Testis (tissue), 2 donors: ENCODE data around the gene CD63.

ENCODE experiments used
- CTCF ChIP-seq, 3 experiments: fragments of 450-650 bp in 2 of 3; fragments of 200-600 bp in 1 of 3; sonication (generic) in 1 of 3; IDR thresholded peaks; one replicate each; pipeline ENCODE4 v1.5.1; 2016 to 2019; ENCODE audit warnings: antibody characterized with exemption in 3 of 3, mild to moderate bottlenecking in 2 of 3, moderate library complexity in 1 of 3
- POLR2A ChIP-seq: fragments of 450-650 bp; IDR thresholded peaks from one replicate; pipeline ENCODE4 v1.6.1; 2017; ENCODE audit warnings: antibody characterized with exemption, mild to moderate bottlenecking, moderate library complexity

GRCh38 chr12:55695349-55695748, 33.5 kb downstream of the CD63 start:
- TF ChIP-seq CTCF (IDR thresholded peaks at IDR 0.05) (no peak), POLR2A (no peak)
